CD8-positive, alpha-beta memory T cell (primary cell): Measurements from ENCODE around the gene TTC9B. TPM values are rescaled to one million over a fixed set of nuclear protein-coding genes. Genes with fewer than 3 reads are reported as not detected.

ENCODE experiments used
- CTCF ChIA-PET: fragments of 350-600 bp; sonication (Branson Sonifier 250); formaldehyde crosslinking; loops from one replicate; lab custom pipeline; 2021; ENCODE audit warnings: antibody characterized with exemption; lab: Charles Lee
- POLR2A ChIA-PET: fragments of 350-600 bp; sonication (Branson Sonifier 250); formaldehyde crosslinking; loops from one replicate; lab custom pipeline; 2021; ENCODE audit warnings: antibody characterized with exemption; lab: Charles Lee
- DNase-seq, 5 donors: peaks; one replicate each; pipeline versions ENCODE4 v3.0.0 to v3.0.0-alpha.2; 2020 to 2022; ENCODE audit warnings: mixed read lengths in 1 of 5
- H3K27ac ChIP-seq: one replicate; pipeline ENCODE4 v1.7.0; 2013; ENCODE audit warnings: low read depth, mild to moderate bottlenecking, low read length, moderate library complexity
- H3K27me3 ChIP-seq: 2 replicates; pipeline ENCODE4 v1.7.0; 2013; ENCODE audit warnings: low read length, mild to moderate bottlenecking; ENCODE audit not compliant: insufficient read depth, poor library complexity, severe bottlenecking
- H3K36me3 ChIP-seq: 2 replicates; pipeline ENCODE4 v1.7.0; 2013; ENCODE audit warnings: mild to moderate bottlenecking, low read length, moderate library complexity; ENCODE audit not compliant: insufficient read depth
- H3K4me1 ChIP-seq: 2 replicates; pipeline ENCODE4 v1.7.0; 2013; ENCODE audit warnings: mild to moderate bottlenecking, low read length, moderate library complexity; ENCODE audit not compliant: insufficient read depth
- H3K4me3 ChIP-seq: 2 replicates; pipeline ENCODE4 v1.7.0; 2013; ENCODE audit warnings: mild to moderate bottlenecking, low read length
- H3K9me3 ChIP-seq: 2 replicates; pipeline ENCODE4 v1.7.0; 2013; ENCODE audit warnings: mild to moderate bottlenecking, low read length
- H3K27ac Mint-ChIP-seq, 8 donors: one replicate each; pipeline ENCODE4 v1.8.0; 2020 to 2021; ENCODE audit warnings: mixed read lengths in 8 of 8, mild to moderate bottlenecking in 6 of 8, inconsistent platforms in 3 of 8, moderate library complexity in 3 of 8
- H3K27me3 Mint-ChIP-seq, 2 donors: one replicate each; pipeline ENCODE4 v1.8.0; 2020 to 2021; ENCODE audit warnings: mixed read lengths in 2 of 2, mild to moderate bottlenecking in 1 of 2, moderate library complexity in 1 of 2
- H3K36me3 Mint-ChIP-seq, 3 donors: one replicate each; pipeline ENCODE4 v1.8.0; 2020 to 2021; ENCODE audit warnings: mixed read lengths in 3 of 3, inconsistent platforms in 1 of 3, mild to moderate bottlenecking in 1 of 3
- H3K4me1 Mint-ChIP-seq, 3 donors: one replicate each; pipeline ENCODE4 v1.8.0; 2020 to 2021; ENCODE audit warnings: mixed read lengths in 3 of 3, inconsistent platforms in 1 of 3, mild to moderate bottlenecking in 1 of 3
- H3K4me3 Mint-ChIP-seq, 7 donors: one replicate each; pipeline ENCODE4 v1.8.0; 2020 to 2021; ENCODE audit warnings: mixed read lengths in 7 of 7, mild to moderate bottlenecking in 6 of 7, moderate library complexity in 4 of 7, inconsistent platforms in 2 of 7
- H3K9me3 Mint-ChIP-seq, 5 donors: one replicate each; pipeline ENCODE4 v1.8.0; 2020 to 2022; ENCODE audit warnings: mixed read lengths in 5 of 5, mild to moderate bottlenecking in 3 of 5, moderate library complexity in 2 of 5, inconsistent platforms in 1 of 5
- polyA plus RNA-seq: library from polyadenylated mRNA; unstranded; fragments of 300-500 nt; fragmentation: Illumina TruSeq; gene quantifications from one replicate; pipeline ENCODE4 v1.2.3, GENCODE V29; 2021
- total RNA-seq, 2 experiments: library from RNA; stranded (reverse); gene quantifications; one replicate each; pipeline ENCODE4 v1.2.3, GENCODE V29; 2021

The TTC9B gene
- total and polyA plus RNA-seq, 3 experiments from 2014 or later: not detected

- Histone ChIP-seq H3K36me3 (no peaks in the 10 kb centered on the region), H3K4me3 (no peak overlapping the region), H3K4me1 (peaks cover 16% of the 10 kb centered on the region), H3K27me3 (peaks cover 12% of the 10 kb centered on the region), H3K27ac (no peak overlapping the region), H3K9me3 (no peaks in the 10 kb centered on the region)
- ChIA-PET CTCF (no interaction called here), POLR2A (no interaction called here)
- no peak for DNase-seq
- Mint-ChIP-seq H3K36me3 (peaks cover 5 to 13% (median 6%) of the 10 kb centered on the region in 3 donors), H3K9me3 (peaks cover 0 to 8% (median 0%) of the 10 kb centered on the region in 5 donors), H3K4me1 (peaks cover 9 to 17% (median 14%) of the 10 kb centered on the region in 3 donors), H3K4me3 (no peak overlapping the region), H3K27me3 (peaks cover 19 to 20% of the 10 kb centered on the region in 2 donors), H3K27ac (no peak overlapping the region)
These were observed 11.3 kb upstream of the TTC9B start for GRCh38 chr19:40229484-40229883.

GRCh38 chr19:40228863-40229262, 10.7 kb upstream of the TTC9B start:
- H3K27ac ChIP-seq: no peak overlapping the region
- no peak overlapping the region for H3K4me3 ChIP-seq
- no peaks in the 10 kb centered on the region for H3K36me3 ChIP-seq
- Mint-ChIP-seq H3K27ac (peak overlapping the region in 1 of 8 donors; percentile 19), H3K4me1 (peaks cover 9 to 17% (median 14%) of the 10 kb centered on the region in 3 donors), H3K4me3 (no peak overlapping the region), H3K36me3 (peaks cover 2 to 6% (median 5%) of the 10 kb centered on the region in 3 donors), H3K27me3 (peaks cover 19 to 26% of the 10 kb centered on the region in 2 donors), H3K9me3 (peaks cover 0 to 8% (median 0%) of the 10 kb centered on the region in 5 donors)
- POLR2A ChIA-PET: interaction anchor here (0.6 kb wide), 1 partner anchor 106 kb away, joined by 6 read pairs; no protein-coding TSS in a partner anchor
- H3K9me3 ChIP-seq: no peaks in the 10 kb centered on the region
- H3K27me3 ChIP-seq: peaks cover 18% of the 10 kb centered on the region
- H3K4me1 ChIP-seq: peaks cover 16% of the 10 kb centered on the region
- CTCF ChIA-PET: no interaction called here
- DNase-seq: no peak

GRCh38 chr19:40228346-40228745, 10.2 kb upstream of the TTC9B start:
- ChIA-PET CTCF (no interaction called here), POLR2A (interaction anchor here (0.6 kb wide), 1 partner anchor 107 kb away, joined by 6 read pairs; no protein-coding TSS in a partner anchor)
- H3K4me1 Mint-ChIP-seq: peaks cover 9 to 17% (median 17%) of the 10 kb centered on the region in 3 donors
- peaks cover 22 to 29% of the 10 kb centered on the region in 2 donors for H3K27me3 Mint-ChIP-seq
- Histone ChIP-seq H3K27ac (no peak overlapping the region), H3K4me1 (peaks cover 19% of the 10 kb centered on the region), H3K36me3 (no peaks in the 10 kb centered on the region), H3K4me3 (no peak overlapping the region), H3K9me3 (no peaks in the 10 kb centered on the region), H3K27me3 (peaks cover 22% of the 10 kb centered on the region)
- H3K9me3 Mint-ChIP-seq: peaks cover 0 to 8% (median 0%) of the 10 kb centered on the region in 5 donors
- H3K36me3 Mint-ChIP-seq: peaks cover 2 to 5% (median 2%) of the 10 kb centered on the region in 3 donors
- H3K27ac Mint-ChIP-seq: no peak overlapping the region
- no peak overlapping the region for H3K4me3 Mint-ChIP-seq
- no peak for DNase-seq

- no peaks in the 10 kb centered on the region for H3K36me3 ChIP-seq
- no peaks in the 10 kb centered on the region for H3K9me3 ChIP-seq
- peaks cover 22% of the 10 kb centered on the region for H3K27me3 ChIP-seq
- CTCF ChIA-PET: no interaction called here
- peaks cover 26% of the 10 kb centered on the region for H3K4me1 ChIP-seq
- Mint-ChIP-seq H3K27me3 (peaks cover 30 to 42% of the 10 kb centered on the region in 2 donors), H3K27ac (peak overlapping the region in 3 of 8 donors; percentile 21 to 34 (median 22)), H3K9me3 (peaks cover 0 to 8% (median 0%) of the 10 kb centered on the region in 5 donors), H3K4me3 (peak overlapping the region in 5 of 7 donors; percentile 2 to 59 (median 45)), H3K36me3 (peaks cover 0 to 5% (median 2%) of the 10 kb centered on the region in 3 donors), H3K4me1 (peaks cover 12 to 22% (median 17%) of the 10 kb centered on the region in 3 donors)
- no peak overlapping the region for H3K27ac ChIP-seq
- DNase-seq: no peak
- H3K4me3 ChIP-seq: no peak overlapping the region
- POLR2A ChIA-PET: interaction anchor here (0.5 kb wide), 1 partner anchor 82 kb away, joined by 3 read pairs; no protein-coding TSS in a partner anchor
These were observed 7.5 kb upstream of the TTC9B start for GRCh38 chr19:40225440-40226305.

- Histone ChIP-seq H3K36me3 (no peaks in the 10 kb centered on the region), H3K4me1 (peaks cover 26% of the 10 kb centered on the region), H3K4me3 (no peak overlapping the region), H3K9me3 (no peaks in the 10 kb centered on the region), H3K27me3 (peaks cover 22% of the 10 kb centered on the region), H3K27ac (no peak overlapping the region)
- ChIA-PET CTCF (no interaction called here), POLR2A (interaction anchor here (0.5 to 0.7 kb wide), 2 partner anchors 81 to 834 kb away, joined by 3 read pairs; partner anchors contain the start of gene PAF1)
- peaks cover 37 to 49% of the 10 kb centered on the region in 2 donors for H3K27me3 Mint-ChIP-seq
- peaks cover 0 to 8% (median 0%) of the 10 kb centered on the region in 5 donors for H3K9me3 Mint-ChIP-seq
- H3K4me1 Mint-ChIP-seq: peaks cover 11 to 22% (median 17%) of the 10 kb centered on the region in 3 donors
- peak overlapping the region in 1 of 7 donors; percentile 40 for H3K4me3 Mint-ChIP-seq
- peaks cover 0 to 5% (median 2%) of the 10 kb centered on the region in 3 donors for H3K36me3 Mint-ChIP-seq
- DNase-seq: no peak
- peak overlapping the region in 1 of 8 donors; percentile 59 for H3K27ac Mint-ChIP-seq
These were observed 6.4 kb upstream of the TTC9B start for GRCh38 chr19:40224342-40225150.

GRCh38 chr19:40223135-40223822, 5.1 kb upstream of the TTC9B start:
- H3K9me3 Mint-ChIP-seq: peaks cover 0 to 8% (median 0%) of the 10 kb centered on the region in 5 donors
- no peak overlapping the region for H3K27ac Mint-ChIP-seq
- Histone ChIP-seq H3K27me3 (peaks cover 27% of the 10 kb centered on the region), H3K36me3 (no peaks in the 10 kb centered on the region), H3K4me1 (peaks cover 26% of the 10 kb centered on the region), H3K4me3 (no peak overlapping the region), H3K9me3 (no peaks in the 10 kb centered on the region), H3K27ac (no peak overlapping the region)
- CTCF ChIA-PET: interaction anchor here (1.0 to 1.5 kb wide), 2 partner anchors 82 to 83 kb away, joined by 4 to 10 read pairs; no protein-coding TSS in a partner anchor
- peak in 3 of 5 donors; percentile 17 to 43 (median 38) for DNase-seq
- H3K4me1 Mint-ChIP-seq: peaks cover 11 to 25% (median 17%) of the 10 kb centered on the region in 3 donors
- H3K27me3 Mint-ChIP-seq: peaks cover 42 to 62% of the 10 kb centered on the region in 2 donors
- H3K4me3 Mint-ChIP-seq: no peak overlapping the region
- H3K36me3 Mint-ChIP-seq: peaks cover 0 to 5% (median 3%) of the 10 kb centered on the region in 3 donors
- POLR2A ChIA-PET: no interaction called here
